GM18907 (cell line): ENCODE measurements around the gene MYO6.
"Not testable (repeated sequence)": the region's sequence is repeated elsewhere in the genome, so short reads cannot be mapped to it uniquely, and the experiment has no call there.

Source experiments
- ATAC-seq: cut with Tn5 transposase; IDR thresholded peaks from one replicate; pipeline ENCODE4 v1.9.1; 2021; ENCODE audit warnings: mild to moderate bottlenecking, moderate library complexity; ENCODE audit not compliant: unreplicated experiment

MYO6 gene

DNA sequence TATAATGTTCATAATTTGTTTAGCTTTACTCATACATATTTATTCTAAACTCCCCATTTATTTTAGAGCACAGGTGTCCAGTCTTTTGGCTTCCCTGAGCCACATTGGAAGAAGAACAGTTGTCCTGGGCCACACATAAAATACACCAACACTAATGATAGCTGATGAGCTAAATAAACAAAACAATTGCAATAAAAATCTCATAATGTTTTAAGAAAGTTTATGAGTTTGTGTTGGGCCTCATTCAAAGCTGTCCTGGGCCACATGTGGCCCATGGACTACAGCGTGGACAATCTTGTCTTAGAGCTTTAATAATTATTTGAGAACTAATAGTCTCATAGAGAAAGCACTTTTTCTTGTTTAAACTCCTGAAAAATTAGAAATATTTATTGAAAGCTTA, 131.3 kb downstream of the MYO6 start:
- no peak for ATAC-seq

DNA sequence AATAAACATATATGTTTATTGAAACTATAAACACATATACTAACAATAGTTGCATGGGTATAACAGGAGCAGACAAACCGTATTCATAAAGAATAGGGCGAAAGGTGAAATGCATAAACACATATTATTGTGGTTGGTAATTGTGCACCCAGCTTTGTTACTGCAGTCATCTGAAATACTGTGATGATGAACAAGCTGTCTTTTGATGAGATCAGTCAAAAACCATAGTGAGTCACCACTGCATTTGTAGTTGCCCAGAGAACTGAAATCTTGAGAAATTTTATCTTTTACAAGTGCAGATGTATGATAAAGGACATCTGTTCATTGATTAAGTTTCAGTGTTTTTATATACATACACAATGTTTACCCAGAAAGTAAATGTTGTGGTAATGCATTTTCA, 133.7 kb downstream of the MYO6 start:
- no peak for ATAC-seq

- ATAC-seq = no peak
Measured at GRCh38 chr6:75884822-75885221, 135.8 kb downstream of the MYO6 start.

GRCh38 chr6:75892384-75892783, 143.3 kb downstream of the MYO6 start:
- no peak for ATAC-seq

GRCh38 chr6:75893058-75893775, 144.2 kb downstream of the MYO6 start:
- ATAC-seq = peak; percentile 66

GRCh38 chr6:75893776-75894152, 144.7 kb downstream of the MYO6 start:
- ATAC-seq = no peak

- ATAC-seq = no peak
Measured at GRCh38 chr6:75896526-75896925, 147.5 kb downstream of the MYO6 start.

DNA sequence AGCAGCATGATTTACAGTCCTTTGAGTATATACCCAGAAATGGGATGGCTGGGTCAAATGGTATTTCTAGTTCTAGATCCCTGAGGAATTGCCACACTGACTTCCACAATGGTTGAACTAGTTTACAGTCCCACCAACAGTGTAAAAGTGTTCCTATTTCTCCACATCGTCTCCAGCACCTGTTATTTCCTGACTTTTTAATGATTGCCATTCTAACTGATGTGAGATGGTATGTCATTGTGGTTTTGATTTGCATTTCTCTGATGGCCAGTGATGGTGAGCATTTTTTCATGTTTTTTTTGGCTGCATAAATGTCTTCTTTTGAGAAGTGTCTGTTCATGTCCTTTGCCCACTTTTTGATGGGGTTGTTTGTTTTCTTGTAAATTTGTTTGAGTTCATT, 151.2 kb downstream of the MYO6 start:
- ATAC-seq = not testable (repeated sequence)

DNA sequence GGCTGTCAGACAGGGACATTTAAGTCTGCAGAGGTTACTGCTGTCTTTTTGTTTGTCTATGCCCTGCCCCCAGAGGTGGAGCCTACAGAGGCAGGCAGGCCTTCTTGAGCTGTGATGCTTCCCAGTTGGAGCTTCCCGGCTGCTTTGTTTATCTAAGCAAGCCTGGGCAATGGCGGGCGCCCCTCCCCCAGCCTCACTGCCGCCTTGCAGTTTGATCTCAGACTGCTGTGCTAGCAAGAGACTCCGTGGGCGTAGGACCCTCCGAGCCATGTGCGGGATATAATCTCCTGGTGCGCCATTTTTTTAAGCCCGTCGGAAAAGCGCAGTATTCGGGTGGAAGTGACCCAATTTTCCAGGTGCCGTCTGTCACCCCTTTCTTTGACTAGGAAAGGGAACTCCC, 156.1 kb downstream of the MYO6 start:
- not testable (repeated sequence) for ATAC-seq

GRCh38 chr6:75906871-75907270, 157.8 kb downstream of the MYO6 start:
- no peak for ATAC-seq

GRCh38 chr6:75907444-75907843, 158.4 kb downstream of the MYO6 start:
- no peak for ATAC-seq

DNA sequence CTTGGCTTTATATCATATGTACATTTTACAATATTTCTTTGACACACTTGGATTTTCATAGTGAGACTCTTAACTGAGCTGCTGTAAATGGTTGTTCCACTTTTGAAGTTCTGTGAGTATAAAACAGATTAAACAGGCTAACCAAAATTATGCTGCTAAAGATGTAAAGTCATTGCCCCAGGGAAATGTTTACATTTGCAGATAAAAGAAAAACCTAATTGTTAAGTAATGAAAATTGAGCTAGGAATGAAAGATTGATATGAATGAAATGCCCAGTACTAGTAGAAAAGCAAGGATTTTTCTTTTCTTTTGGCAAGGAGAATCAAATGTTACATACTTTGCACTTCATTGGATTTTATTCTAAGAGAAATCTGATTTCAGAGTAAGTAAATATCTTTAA, 164.0 kb downstream of the MYO6 start:
- no peak for ATAC-seq

- ATAC-seq = no peak
Measured at GRCh38 chr6:75922226-75922625, 173.2 kb downstream of the MYO6 start.

GRCh38 chr6:75926293-75927168, 177.5 kb downstream of the MYO6 start:
- ATAC-seq = no peak

DNA sequence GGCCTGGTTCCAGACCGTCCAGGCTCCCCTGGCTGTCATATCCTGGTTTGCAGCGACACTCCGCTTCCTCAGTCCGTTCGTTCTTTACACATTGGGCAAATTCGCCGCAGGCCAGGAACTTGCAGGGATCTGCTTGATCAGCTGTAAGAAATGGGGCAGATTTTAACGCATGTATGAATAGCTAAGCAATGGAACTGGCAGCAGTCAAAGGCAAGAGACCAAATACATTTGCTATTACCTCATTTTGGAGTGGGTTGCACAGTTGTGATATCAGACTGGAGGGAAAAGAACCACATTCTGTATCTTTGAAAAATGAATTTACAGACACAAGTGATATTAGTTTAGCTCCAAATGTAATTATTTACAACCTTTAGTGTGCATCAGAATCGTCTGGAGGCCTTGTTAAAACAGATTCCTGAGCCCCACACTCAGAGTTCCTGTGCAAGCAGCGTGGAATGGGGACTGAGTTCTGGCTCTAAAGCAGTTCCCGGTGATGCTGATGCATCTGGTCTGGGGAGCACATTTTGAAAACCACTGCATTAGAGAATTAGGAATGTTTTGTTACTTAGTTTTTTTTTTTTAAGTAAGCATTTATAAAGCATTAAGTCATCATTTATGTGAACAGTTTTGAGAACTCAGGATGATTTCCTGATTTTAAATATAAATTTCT, 182.1 kb downstream of the MYO6 start:
- ATAC-seq = no peak

- no peak for ATAC-seq
Measured at GRCh38 chr6:75932067-75932466, 183.0 kb downstream of the MYO6 start.

GRCh38 chr6:75933387-75933975, 184.4 kb downstream of the MYO6 start:
- no peak for ATAC-seq

- ATAC-seq = peak; percentile 85
Measured at GRCh38 chr6:75934643-75935472, 185.8 kb downstream of the MYO6 start.

- no peak for ATAC-seq
Measured at GRCh38 chr6:75935473-75935793, 186.4 kb downstream of the MYO6 start.

DNA sequence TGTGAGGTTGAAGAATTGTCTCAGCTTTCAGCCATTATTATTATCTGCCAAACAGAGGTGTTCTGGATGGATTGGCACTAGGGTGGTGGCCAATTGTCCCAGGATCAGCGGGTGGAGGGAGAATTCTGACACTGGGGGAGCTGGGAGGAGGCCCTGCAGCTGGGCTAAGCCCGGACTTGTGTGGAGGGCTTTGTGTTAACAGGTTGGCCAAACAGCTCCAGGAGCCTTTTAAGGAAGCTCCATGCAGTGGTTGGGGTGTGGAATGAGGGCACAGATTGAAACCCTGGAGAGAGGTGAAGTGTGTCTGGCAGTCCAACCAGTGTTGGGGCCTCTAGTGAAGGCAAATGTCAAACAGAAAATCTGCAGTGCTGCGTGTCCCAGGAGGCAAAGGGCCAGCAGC, 187.6 kb downstream of the MYO6 start:
- no peak for ATAC-seq

DNA sequence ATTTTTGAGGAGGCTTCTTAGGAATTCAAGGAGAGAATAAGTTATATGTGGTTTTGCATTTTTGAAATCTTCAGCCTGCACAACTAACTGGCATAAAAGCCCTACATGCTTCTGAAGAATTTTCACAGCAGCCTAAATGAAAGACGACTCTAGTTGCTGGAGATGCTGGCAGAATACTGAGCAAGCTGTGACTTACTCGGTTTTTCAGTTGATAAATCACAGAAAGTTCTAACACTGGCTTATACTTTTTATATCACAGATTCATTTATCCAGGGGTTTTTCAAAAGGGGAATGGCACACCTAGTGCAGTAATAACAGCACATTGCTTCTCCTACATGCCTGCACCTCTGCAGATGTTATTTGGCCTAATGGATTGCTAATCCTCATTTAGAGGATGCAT, 188.8 kb downstream of the MYO6 start:
- ATAC-seq = no peak
